H1 (cell line): Measurements from ENCODE around the gene GRM7. TPM values are rescaled to one million over a fixed set of nuclear protein-coding genes. Genes with fewer than 3 reads are reported as not detected.

ENCODE experiments used
- BACH1 ChIP-seq: IDR thresholded peaks from 2 replicates; pipeline ENCODE4 v1.6.1; 2012; ENCODE audit warnings: low read length, improper control_type of control experiment
- polyA plus RNA-seq, 7 experiments: library from polyadenylated mRNA; depleted of rRNA in 3 of 7; stranded (reverse) in 5 of 7; unstranded in 2 of 7; fragments of >200 nt in 5 of 7; fragments of 200-250 nt in 2 of 7; gene quantifications; 1 replicate in 5 of 7; 2 replicates in 1 of 7; 4 replicates in 1 of 7; pipeline versions ENCODE4 v1.2.1 to v1.2.3, GENCODE V29; 2011 to 2013; ENCODE audit warnings: missing spikeins in 2 of 7, mixed read lengths in 2 of 7
- total RNA-seq: library from RNA; stranded (reverse); fragmentation: NEBNext Ultra II Directional; extraction: Animal tissue kit (Norgen Biotek cat#: 25700); gene quantifications from 2 replicates; pipeline ENCODE4 v1.2.1, GENCODE V29; 2021

The GRM7 gene
- total and polyA plus RNA-seq, 2 of the 8 experiments (the other 6 are each of a cell fraction or from before 2014, with no cell fraction given): 0.17 to 0.24 TPM

DNA sequence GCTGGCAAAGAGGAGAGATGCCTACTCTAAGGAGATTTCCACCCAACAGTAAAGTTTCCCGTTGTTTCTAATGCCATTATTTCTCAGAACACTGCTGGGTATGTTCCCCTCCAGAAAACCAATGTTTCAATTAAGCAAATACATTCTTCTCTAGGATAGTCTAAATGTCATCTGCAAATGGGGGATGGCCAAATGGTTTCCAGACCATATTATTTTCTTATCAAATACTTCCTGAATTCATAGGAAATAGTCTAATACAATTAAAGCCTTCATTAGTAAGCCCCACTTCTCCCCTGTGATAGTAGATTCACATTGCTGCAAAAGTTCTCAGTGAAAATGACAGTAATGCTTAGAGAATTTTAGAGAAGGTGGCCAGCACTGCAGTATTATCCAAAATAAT lies 716.6 kb downstream of the GRM7 start (continued):
- no peak for TF ChIP-seq BACH1
